Glomerular visceral epithelial cell (primary cell): Measurements from ENCODE around the gene KNCN.

Experiments
- DNase-seq: peaks from one replicate; pipeline ENCODE4 v3.0.0-alpha.2; 2016; ENCODE audit errors: extremely low spot score

KNCN gene

GRCh38 chr1:46551597-46552095 is at the start of gene KNCN:
Gene KNCN, minus strand, starts transcription at chr1:46551647. Its CDS starts 432 bp downstream, at chr1:46551215.
- DNase-seq = no peak

GRCh38 chr1:46599059-46599970 is 47.9 kb upstream of the KNCN start:
- no peak for DNase-seq

GRCh38 chr1:46596846-46597245 is 45.4 kb upstream of the KNCN start:
- no peak for DNase-seq

- no peak for DNase-seq
Observed at GRCh38 chr1:46596036-46596435, 44.6 kb upstream of the KNCN start.

GRCh38 chr1:46595127-46595526 is 43.7 kb upstream of the KNCN start:
- DNase-seq = no peak

- DNase-seq = no peak
Observed at GRCh38 chr1:46594063-46594462, 42.6 kb upstream of the KNCN start.

GRCh38 chr1:46592823-46593222 is 41.4 kb upstream of the KNCN start:
- DNase-seq = no peak

GRCh38 chr1:46589529-46589928 is 38.1 kb upstream of the KNCN start:
- no peak for DNase-seq

- no peak for DNase-seq
Observed at GRCh38 chr1:46587069-46587468, 35.6 kb upstream of the KNCN start.

GRCh38 chr1:46585312-46585938 is 34.0 kb upstream of the KNCN start:
- DNase-seq = no peak

- DNase-seq = no peak
Observed at GRCh38 chr1:46583494-46583893, 32.0 kb upstream of the KNCN start.

- DNase-seq = no peak
Observed at GRCh38 chr1:46582972-46583371, 31.5 kb upstream of the KNCN start.

- no peak for DNase-seq
Observed at GRCh38 chr1:46581681-46582455, 30.4 kb upstream of the KNCN start.

- no peak for DNase-seq
Observed at GRCh38 chr1:46580140-46580903, 28.9 kb upstream of the KNCN start.

- DNase-seq = no peak
Observed at GRCh38 chr1:46577671-46578070, 26.2 kb upstream of the KNCN start.

- no peak for DNase-seq
Observed at GRCh38 chr1:46576596-46576995, 25.1 kb upstream of the KNCN start.

- no peak for DNase-seq
Observed at GRCh38 chr1:46575778-46576177, 24.3 kb upstream of the KNCN start.

- no peak for DNase-seq
Observed at GRCh38 chr1:46575300-46575699, 23.9 kb upstream of the KNCN start.

GRCh38 chr1:46571691-46572225 is 20.3 kb upstream of the KNCN start:
- DNase-seq = no peak

- no peak for DNase-seq
Observed at GRCh38 chr1:46569884-46570725, 18.7 kb upstream of the KNCN start.
